ENCODE results near the gene AGBL4.

Gene AGBL4

GRCh38 chr1:49106445-49106844 is 917.3 kb downstream of the AGBL4 start:
- Histone ChIP-seq H2AFZ (ENCODE audit: low read depth, low read length) (no peak overlapping the region), H4K8ac (ENCODE audit: low read length) (no peak overlapping the region), H3K9ac (ENCODE audit: low read length) (no peak overlapping the region), H3K9me3 (ENCODE audit: control insufficient read depth, low read length) (no peaks in the 10 kb centered on the region), H2AK5ac (ENCODE audit: low read length, severe bottlenecking) (no peak overlapping the region), H3K4me1 (ENCODE audit: control insufficient read depth, insufficient read depth, low read depth, low read length) (no peaks in the 10 kb centered on the region), H3K27me3 (ENCODE audit: control insufficient read depth in 1 of 2, insufficient read depth in 1 of 2, low read length in 2 of 2) (no peaks in the 10 kb centered on the region), H3K4ac (ENCODE audit: low read depth in 1 of 2, low read length in 2 of 2) (no peak overlapping the region), H3K18ac (ENCODE audit: low read depth in 1 of 2, low read length in 2 of 2) (no peak overlapping the region), H3K79me1 (replicated peaks; ENCODE audit: low read length, poor library complexity, severe bottlenecking) (no peaks in the 10 kb centered on the region), H3K4me2 (ENCODE audit: low read length, poor library complexity, severe bottlenecking) (no peak overlapping the region), H3K4me3 (ENCODE audit: insufficient read depth in 1 of 2, low read depth in 1 of 2, low read length in 2 of 2) (no peak overlapping the region), H2BK5ac (ENCODE audit: low read depth, low read length, poor library complexity, severe bottlenecking) (no peak overlapping the region), H2BK120ac (ENCODE audit: low read depth, low read length) (no peak overlapping the region), H3K14ac (ENCODE audit: low read length in 2 of 2) (no peak overlapping the region), H2BK15ac (ENCODE audit: low read depth, poor library complexity, severe bottlenecking) (no peak overlapping the region), H4K91ac (ENCODE audit: low read length) (no peak overlapping the region), H3K23ac (ENCODE audit: low read length in 2 of 2) (no peak overlapping the region), H3K27ac (ENCODE audit: low read length, poor library complexity, severe bottlenecking) (no peak overlapping the region), H3K36me3 (ENCODE audit: control insufficient read depth in 1 of 2, insufficient read depth in 2 of 2, low read depth in 1 of 2, low read length in 2 of 2) (no peaks in the 10 kb centered on the region), H2BK12ac (ENCODE audit: low read length in 2 of 2) (no peak overlapping the region)
- DNase-seq: no peak

DNA sequence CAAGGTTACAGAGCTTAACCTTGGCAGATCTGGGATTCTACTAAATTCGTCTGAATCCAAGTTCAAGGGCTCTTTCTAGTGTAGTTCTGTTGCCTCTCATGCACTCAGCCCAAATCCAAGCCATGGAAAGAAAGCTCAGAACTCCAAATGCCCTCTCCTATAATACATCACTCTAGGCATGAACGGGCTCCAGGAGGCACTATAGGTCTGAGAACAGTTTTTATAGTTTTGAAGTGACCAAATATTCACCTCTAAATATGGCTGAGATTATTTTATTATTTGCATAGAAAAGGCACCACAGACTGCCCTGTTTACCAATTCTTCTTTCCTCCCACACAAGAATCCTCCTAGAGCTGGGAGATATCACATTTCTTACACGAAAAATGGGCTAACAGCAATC is 919.2 kb downstream of the AGBL4 start:
- H3K36me3 ChIP-seq (ENCODE audit: control insufficient read depth in 1 of 2, insufficient read depth in 2 of 2, low read depth in 1 of 2, low read length in 2 of 2): no peaks in the 10 kb centered on the region
- no peak overlapping the region for H2BK5ac ChIP-seq (ENCODE audit: low read depth, low read length, poor library complexity, severe bottlenecking)
- H4K8ac ChIP-seq (ENCODE audit: low read length): no peak overlapping the region
- H3K18ac ChIP-seq (ENCODE audit: low read depth in 1 of 2, low read length in 2 of 2): no peak overlapping the region
- H3K4me1 ChIP-seq (ENCODE audit: control insufficient read depth, insufficient read depth, low read depth, low read length): no peaks in the 10 kb centered on the region
- no peaks in the 10 kb centered on the region for H3K9me3 ChIP-seq (ENCODE audit: control insufficient read depth, low read length)
- WGBS: 50% methylated on average over 1 of the region's 3 CpGs
- H3K23ac ChIP-seq (ENCODE audit: low read length in 2 of 2): no peak overlapping the region
- no peak overlapping the region for H2BK12ac ChIP-seq (ENCODE audit: low read length in 2 of 2)
- H2AK5ac ChIP-seq (ENCODE audit: low read length, severe bottlenecking): no peak overlapping the region
- no peak overlapping the region for H3K4me3 ChIP-seq (ENCODE audit: insufficient read depth in 1 of 2, low read depth in 1 of 2, low read length in 2 of 2)
- H4K91ac ChIP-seq (ENCODE audit: low read length): no peak overlapping the region
- no peak overlapping the region for H2BK15ac ChIP-seq (ENCODE audit: low read depth, poor library complexity, severe bottlenecking)
- no peaks in the 10 kb centered on the region for H3K27me3 ChIP-seq (ENCODE audit: control insufficient read depth in 1 of 2, insufficient read depth in 1 of 2, low read length in 2 of 2)
- H3K4me2 ChIP-seq (ENCODE audit: low read length, poor library complexity, severe bottlenecking): no peak overlapping the region
- H3K27ac ChIP-seq (ENCODE audit: low read length, poor library complexity, severe bottlenecking): no peak overlapping the region
- no peak overlapping the region for H3K14ac ChIP-seq (ENCODE audit: low read length in 2 of 2)
- no peaks in the 10 kb centered on the region for H3K79me1 ChIP-seq (replicated peaks; ENCODE audit: low read length, poor library complexity, severe bottlenecking)
- no peak overlapping the region for H3K4ac ChIP-seq (ENCODE audit: low read depth in 1 of 2, low read length in 2 of 2)
- DNase-seq: no peak
- no peak overlapping the region for H3K9ac ChIP-seq (ENCODE audit: low read length)
- H2AFZ ChIP-seq (ENCODE audit: low read depth, low read length): no peak overlapping the region
- H2BK120ac ChIP-seq (ENCODE audit: low read depth, low read length): no peak overlapping the region

DNA sequence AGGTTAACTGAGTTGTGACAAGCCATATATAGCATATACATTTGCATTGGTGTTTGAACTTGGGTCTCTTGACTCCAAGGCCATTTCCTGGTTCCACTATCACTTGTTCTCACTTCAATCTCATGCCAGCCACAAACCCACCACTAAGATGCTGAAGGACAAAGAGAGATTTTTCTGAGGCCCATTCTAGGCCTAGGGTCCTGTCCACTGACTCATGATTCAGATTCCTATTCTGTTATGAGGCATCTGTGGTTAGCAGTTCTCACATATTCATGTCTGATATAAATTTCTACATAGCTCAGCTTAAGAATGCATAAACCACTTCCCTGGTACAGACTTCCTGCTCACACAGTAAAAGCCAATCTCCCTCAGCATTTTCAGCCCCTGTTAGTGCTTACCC is 921.0 kb downstream of the AGBL4 start:
- Histone ChIP-seq H3K18ac (ENCODE audit: low read depth in 1 of 2, low read length in 2 of 2) (no peak overlapping the region), H3K27me3 (ENCODE audit: control insufficient read depth in 1 of 2, insufficient read depth in 1 of 2, low read length in 2 of 2) (no peaks in the 10 kb centered on the region), H2BK120ac (ENCODE audit: low read depth, low read length) (no peak overlapping the region), H3K14ac (ENCODE audit: low read length in 2 of 2) (no peak overlapping the region), H3K4me2 (ENCODE audit: low read length, poor library complexity, severe bottlenecking) (no peak overlapping the region), H3K23ac (ENCODE audit: low read length in 2 of 2) (no peak overlapping the region), H3K4me1 (ENCODE audit: control insufficient read depth, insufficient read depth, low read depth, low read length) (no peaks in the 10 kb centered on the region), H3K79me1 (replicated peaks; ENCODE audit: low read length, poor library complexity, severe bottlenecking) (no peaks in the 10 kb centered on the region), H3K9ac (ENCODE audit: low read length) (no peak overlapping the region), H2AK5ac (ENCODE audit: low read length, severe bottlenecking) (no peak overlapping the region), H2BK12ac (ENCODE audit: low read length in 2 of 2) (no peak overlapping the region), H4K91ac (ENCODE audit: low read length) (no peak overlapping the region), H3K36me3 (ENCODE audit: control insufficient read depth in 1 of 2, insufficient read depth in 2 of 2, low read depth in 1 of 2, low read length in 2 of 2) (no peaks in the 10 kb centered on the region), H2AFZ (ENCODE audit: low read depth, low read length) (no peak overlapping the region), H3K9me3 (ENCODE audit: control insufficient read depth, low read length) (no peaks in the 10 kb centered on the region), H3K4me3 (ENCODE audit: insufficient read depth in 1 of 2, low read depth in 1 of 2, low read length in 2 of 2) (no peak overlapping the region), H3K4ac (ENCODE audit: low read depth in 1 of 2, low read length in 2 of 2) (no peak overlapping the region), H3K27ac (ENCODE audit: low read length, poor library complexity, severe bottlenecking) (no peak overlapping the region), H4K8ac (ENCODE audit: low read length) (no peak overlapping the region), H2BK15ac (ENCODE audit: low read depth, poor library complexity, severe bottlenecking) (no peak overlapping the region), H2BK5ac (ENCODE audit: low read depth, low read length, poor library complexity, severe bottlenecking) (no peak overlapping the region)
- no peak for DNase-seq

DNA sequence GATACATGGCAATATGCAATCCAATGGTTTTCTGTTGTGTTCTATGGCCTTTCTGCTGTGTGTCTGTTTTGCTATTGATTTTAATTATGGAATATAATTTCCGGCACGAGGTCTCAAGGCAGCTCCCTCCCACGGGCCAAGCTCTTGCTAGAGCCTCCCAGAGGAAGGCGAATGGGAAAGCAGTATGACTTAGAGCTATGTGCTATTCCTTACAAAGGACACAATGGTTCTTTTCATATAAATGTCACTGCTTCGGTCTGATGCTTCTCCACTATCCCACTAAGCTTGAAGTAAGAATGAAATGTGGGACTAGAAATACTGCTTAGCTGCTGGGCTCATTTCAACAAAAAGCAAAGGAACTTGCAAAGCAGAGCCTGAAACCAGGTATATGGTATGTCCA is 924.9 kb downstream of the AGBL4 start:
- Histone ChIP-seq H3K36me3 (ENCODE audit: control insufficient read depth in 1 of 2, insufficient read depth in 2 of 2, low read depth in 1 of 2, low read length in 2 of 2) (no peaks in the 10 kb centered on the region), H3K9me3 (ENCODE audit: control insufficient read depth, low read length) (no peaks in the 10 kb centered on the region)

More for the DNA sequence above, 924.9 kb downstream of the AGBL4 start:
- Histone ChIP-seq H3K23ac (ENCODE audit: low read length in 2 of 2) (no peak overlapping the region), H3K79me1 (replicated peaks; ENCODE audit: low read length, poor library complexity, severe bottlenecking) (no peaks in the 10 kb centered on the region), H3K27ac (ENCODE audit: low read length, poor library complexity, severe bottlenecking) (no peak overlapping the region), H3K14ac (ENCODE audit: low read length in 2 of 2) (no peak overlapping the region), H3K4ac (ENCODE audit: low read depth in 1 of 2, low read length in 2 of 2) (no peak overlapping the region), H3K27me3 (ENCODE audit: control insufficient read depth in 1 of 2, insufficient read depth in 1 of 2, low read length in 2 of 2) (no peaks in the 10 kb centered on the region), H3K4me1 (ENCODE audit: control insufficient read depth, insufficient read depth, low read depth, low read length) (no peaks in the 10 kb centered on the region), H2BK5ac (ENCODE audit: low read depth, low read length, poor library complexity, severe bottlenecking) (no peak overlapping the region), H3K9ac (ENCODE audit: low read length) (no peak overlapping the region), H3K4me3 (ENCODE audit: insufficient read depth in 1 of 2, low read depth in 1 of 2, low read length in 2 of 2) (no peak overlapping the region), H2BK12ac (ENCODE audit: low read length in 2 of 2) (no peak overlapping the region), H2BK120ac (ENCODE audit: low read depth, low read length) (no peak overlapping the region), H4K91ac (ENCODE audit: low read length) (no peak overlapping the region), H2BK15ac (ENCODE audit: low read depth, poor library complexity, severe bottlenecking) (no peak overlapping the region), H3K18ac (ENCODE audit: low read depth in 1 of 2, low read length in 2 of 2) (no peak overlapping the region), H2AFZ (ENCODE audit: low read depth, low read length) (no peak overlapping the region), H4K8ac (ENCODE audit: low read length) (no peak overlapping the region), H2AK5ac (ENCODE audit: low read length, severe bottlenecking) (no peak overlapping the region), H3K4me2 (ENCODE audit: low read length, poor library complexity, severe bottlenecking) (no peak overlapping the region)
- 53% methylated on average over 5 of the region's 5 CpGs for WGBS
- no peak for DNase-seq

All from mesenchymal stem cell (in vitro differentiated cells and primary cell).